Endodermal cell (in vitro differentiated cells): Measurements from ENCODE around the gene PRKCQ. TPM values are rescaled to one million over a fixed set of nuclear protein-coding genes. Genes with fewer than 3 reads are reported as not detected.

Source experiments
- DNase-seq: peaks from one replicate; pipeline ENCODE4 v3.0.0-alpha.2; 2017
- H3K27ac ChIP-seq: 2 replicates; pipeline ENCODE4 v1.5.1; 2013; ENCODE audit warnings: mild to moderate bottlenecking, low read depth, low read length, moderate library complexity
- H3K27me3 ChIP-seq: 2 replicates; pipeline ENCODE4 v1.6.1; 2013; ENCODE audit warnings: mild to moderate bottlenecking, low read length, moderate library complexity; ENCODE audit not compliant: insufficient read depth, control insufficient read depth, poor library complexity, severe bottlenecking
- H3K36me3 ChIP-seq: 2 replicates; pipeline ENCODE4 v1.7.0; 2013; ENCODE audit warnings: mild to moderate bottlenecking, low read length, moderate library complexity; ENCODE audit not compliant: control insufficient read depth, insufficient read depth
- H3K4me1 ChIP-seq: one replicate; pipeline ENCODE4 v1.7.0; 2013; ENCODE audit warnings: low read length; ENCODE audit not compliant: control insufficient read depth, insufficient read depth
- H3K4me3 ChIP-seq: 2 replicates; pipeline ENCODE4 v1.5.1; 2013; ENCODE audit warnings: mild to moderate bottlenecking, low read length, moderate library complexity
- H3K9ac ChIP-seq: 2 replicates; pipeline ENCODE4 v1.6.1; 2013; ENCODE audit warnings: mild to moderate bottlenecking, low read length, moderate library complexity; ENCODE audit not compliant: poor library complexity, severe bottlenecking; ENCODE audit errors: extremely low read depth
- H3K9me3 ChIP-seq: 2 replicates; pipeline ENCODE4 v1.6.1; 2013; ENCODE audit warnings: mild to moderate bottlenecking, low read length, moderate library complexity; ENCODE audit not compliant: control insufficient read depth
- H3K27ac Mint-ChIP-seq: 2 replicates; pipeline ENCODE4 v1.8.0; 2020; ENCODE audit warnings: mixed read lengths
- H3K27me3 Mint-ChIP-seq: 2 replicates; pipeline ENCODE4 v1.8.0; 2021; ENCODE audit warnings: mild to moderate bottlenecking, mixed read lengths; ENCODE audit not compliant: insufficient read depth
- H3K36me3 Mint-ChIP-seq: 2 replicates; pipeline ENCODE4 v1.8.0; 2020; ENCODE audit warnings: low read depth, mixed read lengths
- H3K4me1 Mint-ChIP-seq: 2 replicates; pipeline ENCODE4 v1.8.0; 2020; ENCODE audit warnings: mixed read lengths
- H3K4me3 Mint-ChIP-seq: 2 replicates; pipeline ENCODE4 v1.8.0; 2020; ENCODE audit warnings: mild to moderate bottlenecking, moderate library complexity, mixed read lengths
- H3K9me3 Mint-ChIP-seq: 2 replicates; pipeline ENCODE4 v1.8.0; 2020; ENCODE audit warnings: mild to moderate bottlenecking, mixed read lengths
- CTCF ChIP-seq: fragments of 200-600 bp; sonication (generic); conservative IDR thresholded peaks from 2 replicates; pipeline ENCODE4 v1.5.0; 2021; ENCODE audit warnings: antibody characterized with exemption, mild to moderate bottlenecking
- WGBS, 2 experiments: methylation state at CpG; one replicate each; pipeline versions ENCODE4 v1.1.5 to v1.1.7; 2013; ENCODE audit warnings: missing lambda C conversion rate in 2 of 2, mixed read lengths in 1 of 2; ENCODE audit not compliant: insufficient coverage in 1 of 2, insufficient read length in 1 of 2; 5-methylcytosine and 5-hydroxymethylcytosine counted together
- total RNA-seq, 2 donors: library from RNA; stranded (reverse); fragmentation: NEBNext Ultra II Directional in 1 of 2; extraction: Animal tissue kit (Norgen Biotek cat#: 25700) in 1 of 2; gene quantifications; 2 replicates in 1 of 2; 3 replicates in 1 of 2; pipeline ENCODE4 v1.2.1, GENCODE V29; 2021

Gene PRKCQ
- total RNA-seq, 2 donors from 2014 or later = 24.3 to 29.1 TPM

- DNase-seq = no peak
- peak overlapping the region; percentile 45 for H3K27ac Mint-ChIP-seq
- H3K36me3 Mint-ChIP-seq = no peaks in the 10 kb centered on the region
- no peak overlapping the region for H3K27ac ChIP-seq
- H3K9me3 Mint-ChIP-seq = no peaks in the 10 kb centered on the region
- H3K36me3 ChIP-seq = peaks cover 5% of the 10 kb centered on the region
- peaks cover 60% of the 10 kb centered on the region for H3K4me1 Mint-ChIP-seq
- 89 to 93% methylated on average over 10 to 11 of the region's 11 CpGs for WGBS, 2 experiments
- H3K9ac ChIP-seq = no peak overlapping the region
- H3K9me3 ChIP-seq = no peaks in the 10 kb centered on the region
- peaks cover 3% of the 10 kb centered on the region for H3K27me3 Mint-ChIP-seq
- no peak overlapping the region for H3K4me3 Mint-ChIP-seq
- H3K4me1 ChIP-seq = peaks cover 24% of the 10 kb centered on the region
- H3K4me3 ChIP-seq = no peak overlapping the region
- H3K27me3 ChIP-seq = no peaks in the 10 kb centered on the region
- TF ChIP-seq CTCF = no peak
Observed at GRCh38 chr10:6570893-6571292, 9.2 kb downstream of the PRKCQ start.

- peaks cover 66% of the 10 kb centered on the region for H3K4me1 Mint-ChIP-seq
- H3K4me1 ChIP-seq = peaks cover 28% of the 10 kb centered on the region
Observed at GRCh38 chr10:6569259-6569658, 10.8 kb downstream of the PRKCQ start.

GRCh38 chr10:6567884-6568283 is 12.2 kb downstream of the PRKCQ start:
- H3K9me3 Mint-ChIP-seq = no peaks in the 10 kb centered on the region
- TF ChIP-seq CTCF = no peak
- no peak for DNase-seq
- Histone ChIP-seq H3K9ac (no peak overlapping the region), H3K27ac (no peak overlapping the region), H3K36me3 (peaks cover 5% of the 10 kb centered on the region), H3K4me1 (peaks cover 33% of the 10 kb centered on the region), H3K9me3 (no peaks in the 10 kb centered on the region), H3K4me3 (no peak overlapping the region), H3K27me3 (no peaks in the 10 kb centered on the region)
- H3K27me3 Mint-ChIP-seq = peaks cover 3% of the 10 kb centered on the region
- WGBS, 2 experiments = 85 to 87% methylated on average over 3 to 8 of the region's 8 CpGs
- no peak overlapping the region for H3K4me3 Mint-ChIP-seq
- no peaks in the 10 kb centered on the region for H3K36me3 Mint-ChIP-seq
- peaks cover 77% of the 10 kb centered on the region for H3K4me1 Mint-ChIP-seq
- H3K27ac Mint-ChIP-seq = no peak overlapping the region

More at GRCh38 chr10:6569259-6569658, 10.8 kb downstream of the PRKCQ start:
- 83 to 89% methylated on average over 5 to 7 of the region's 7 CpGs for WGBS, 2 experiments
- no peak overlapping the region for H3K27ac ChIP-seq
- DNase-seq = no peak
- H3K9me3 ChIP-seq = no peaks in the 10 kb centered on the region
- TF ChIP-seq CTCF = no peak
- no peaks in the 10 kb centered on the region for H3K27me3 ChIP-seq
- Mint-ChIP-seq H3K4me3 (no peak overlapping the region), H3K9me3 (no peaks in the 10 kb centered on the region), H3K27ac (peak overlapping the region; percentile 91), H3K36me3 (no peaks in the 10 kb centered on the region), H3K27me3 (peaks cover 3% of the 10 kb centered on the region)
- H3K9ac ChIP-seq = peak overlapping the region; percentile 23
- no peak overlapping the region for H3K4me3 ChIP-seq
- peaks cover 5% of the 10 kb centered on the region for H3K36me3 ChIP-seq
